K562 (cell line): ENCODE measurements around the gene KRT85. TPM values are rescaled to one million over a fixed set of nuclear protein-coding genes. Genes with fewer than 3 reads are reported as not detected.

Experiments
- ATAC-seq: fragments of 200-7000 bp; cut with Tn5 transposase; 3 replicates; pipeline ENCODE4 v1.9.1; 2020; ENCODE audit warnings: moderate library complexity
- BruUV-seq: library from RNA; stranded (reverse); fragments of 400-500 nt; replicated peaks from 2 replicates; lab custom pipeline; 2021; lab: Mats Ljungman, UMichigan
- CTCF ChIA-PET: fragments of 300-600 bp; formaldehyde crosslinking; extraction: SDS; loops from one replicate; lab custom pipeline; 2021; ENCODE audit warnings: low intra/inter-chr PET ratio; lab: Yijun Ruan, JAX
- POLR2A ChIA-PET: fragments of 300-600, 350-650 bp; sonication (Branson Sonifier 250); formaldehyde crosslinking; extraction: SDS; loops from one replicate; lab custom pipeline; 2021; ENCODE audit warnings: antibody characterized with exemption, inconsistent platforms; lab: Yijun Ruan, JAX
- DNase-seq, 4 experiments: peaks; one replicate each; pipeline versions ENCODE4 v3.0.0 to v3.0.0-alpha.2; 2011 to 2018; ENCODE audit warnings: low spot score in 3 of 4, mixed read lengths in 3 of 4; ENCODE audit errors: extremely low read depth in 1 of 4
- FAIRE-seq: peaks from 2 replicates; lab custom pipeline; 2011; peaks lifted over from hg19 to GRCh38; lab: Jason Lieb, UNC
- H2AFZ ChIP-seq: 2 replicates; pipeline ENCODE4 v1.6.0; 2011; ENCODE audit warnings: low read depth, low read length, control low read depth, inconsistent platforms
- H3K27ac ChIP-seq: fragments of 200-600 bp; 3 replicates; pipeline ENCODE4 v1.8.0; 2011; ENCODE audit warnings: low read depth, mild to moderate bottlenecking, control low read depth, inconsistent platforms, low read length, moderate library complexity, mixed read lengths; ENCODE audit errors: extremely low read depth
- H3K27me3 ChIP-seq, 2 experiments: fragments of 300-600 bp in 1 of 2; 2 replicates in 1 of 2; 3 replicates in 1 of 2; pipeline versions ENCODE4 v1.6.0 to v1.8.0; 2011; ENCODE audit warnings: inconsistent platforms in 2 of 2, low read length in 2 of 2, mild to moderate bottlenecking in 1 of 2, mixed read lengths in 1 of 2, moderate library complexity in 1 of 2; ENCODE audit not compliant: control insufficient read depth in 2 of 2, insufficient read depth in 2 of 2
- H3K36me3 ChIP-seq: fragments of 300-600 bp; 3 replicates; pipeline ENCODE4 v1.8.0; 2011; ENCODE audit warnings: mild to moderate bottlenecking, low read length, inconsistent platforms; ENCODE audit not compliant: control insufficient read depth, insufficient read depth
- H3K4me1 ChIP-seq, 2 experiments: fragments of 200-600 bp in 1 of 2; replicated peaks in 1 of 2; 2 replicates in 1 of 2; 3 replicates in 1 of 2; pipeline versions ENCODE4 v1.5.1 to v1.8.0; 2011; ENCODE audit warnings: inconsistent platforms in 2 of 2, low read length in 2 of 2, mild to moderate bottlenecking in 1 of 2, mixed read lengths in 1 of 2, moderate library complexity in 1 of 2; ENCODE audit not compliant: control insufficient read depth in 2 of 2, insufficient read depth in 2 of 2
- H3K4me2 ChIP-seq: 2 replicates; pipeline ENCODE4 v1.6.1; 2011; ENCODE audit warnings: low read length, control low read depth, inconsistent platforms, mixed read lengths; ENCODE audit not compliant: insufficient read depth
- H3K4me3 ChIP-seq: fragments of 200-600 bp; sonication (generic), shearing (Covaris generic); 2 replicates; pipeline ENCODE4 v1.5.1; 2016; ENCODE audit warnings: control low read depth, inconsistent platforms
- H3K79me2 ChIP-seq: fragments of 200-600 bp; 3 replicates; pipeline ENCODE4 v1.8.0; 2011; ENCODE audit warnings: low read length, inconsistent platforms; ENCODE audit not compliant: control insufficient read depth, insufficient read depth
- H3K9ac ChIP-seq, 2 experiments: 2 replicates each; pipeline versions ENCODE4 v1.6.0 to v1.6.1; 2011; ENCODE audit warnings: low read depth in 2 of 2, low read length in 2 of 2, control low read depth in 1 of 2, inconsistent platforms in 1 of 2, mild to moderate bottlenecking in 1 of 2, mixed read lengths in 1 of 2; ENCODE audit not compliant: insufficient read depth in 1 of 2
- H3K9me1 ChIP-seq: one replicate; pipeline ENCODE4 v1.6.0; 2011; ENCODE audit warnings: inconsistent platforms, mild to moderate bottlenecking, low read length, moderate library complexity; ENCODE audit not compliant: control insufficient read depth, insufficient read depth
- H3K9me3 ChIP-seq: replicated peaks from 2 replicates; pipeline ENCODE4 v1.5.1; 2011; ENCODE audit warnings: low read depth, low read length, inconsistent platforms; ENCODE audit not compliant: control insufficient read depth, insufficient read depth
- H4K20me1 ChIP-seq: replicated peaks from 2 replicates; pipeline ENCODE4 v1.6.1; 2011; ENCODE audit warnings: low read length, inconsistent platforms, mixed read lengths; ENCODE audit not compliant: control insufficient read depth, insufficient read depth
- C11orf30 ChIP-seq: fragments of 450-650 bp; IDR thresholded peaks from 2 replicates; pipeline ENCODE4 v1.6.1; 2016; ENCODE audit warnings: low read depth, mild to moderate bottlenecking
- FOXP1 ChIP-seq: sonication (generic); formaldehyde crosslinking; IDR thresholded peaks from 2 replicates; pipeline ENCODE4 v1.8.0; 2022; ENCODE audit warnings: mild to moderate bottlenecking, missing genetic modification reagents
- GABPA ChIP-seq: fragments of 200-800 bp; sonication (Bioruptor generic); conservative IDR thresholded peaks from 2 replicates; pipeline ENCODE4 v1.6.1; 2016; ENCODE audit warnings: low read depth, missing genetic modification characterization, missing compliant biosample characterization
- GMEB1 ChIP-seq: fragments of 250-450 bp; sonication (Bioruptor Pico); IDR thresholded peaks from 2 replicates; pipeline ENCODE4 v1.4.0; 2020; ENCODE audit warnings: mild to moderate bottlenecking
- RBM25 ChIP-seq: fragments of 200-400 bp; formaldehyde crosslinking; IDR thresholded peaks from 2 replicates; pipeline ENCODE4 v1.6.1; 2018; ENCODE audit warnings: low read length, low read depth, moderate library complexity; ENCODE audit not compliant: severe bottlenecking
- RCOR1 ChIP-seq, 2 experiments: IDR thresholded peaks; 2 replicates each; pipeline ENCODE4 v1.6.1; 2012; ENCODE audit warnings: low read depth in 2 of 2, low read length in 2 of 2, borderline replicate concordance in 1 of 2, improper control_type of control experiment in 1 of 2
- TFAM ChIP-seq: fragments of 250-450 bp; sonication (Bioruptor Pico); conservative IDR thresholded peaks from 2 replicates; pipeline ENCODE4 v1.5.0; 2021; ENCODE audit warnings: mild to moderate bottlenecking, moderate library complexity
- ZFX ChIP-seq: sonication (generic); formaldehyde crosslinking; IDR thresholded peaks from 2 replicates; pipeline ENCODE4 v1.8.0; 2022; ENCODE audit warnings: mild to moderate bottlenecking, missing genetic modification reagents, moderate library complexity
- ZKSCAN8 ChIP-seq: fragments of 200-800 bp; sonication (Bioruptor generic); IDR thresholded peaks from 2 replicates; pipeline ENCODE4 v1.6.1; 2016; ENCODE audit warnings: missing genetic modification characterization, missing compliant biosample characterization
- ZNF41 ChIP-seq: fragments of 250-450 bp; sonication (Bioruptor Pico); conservative IDR thresholded peaks from 2 replicates; pipeline ENCODE4 v1.4.0; 2020; ENCODE audit warnings: mild to moderate bottlenecking
- WGBS: fragments of 100-300 bp; shearing (Covaris generic); methylation state at CpG from one replicate; pipeline ENCODE4 v1.1.6; 2016; ENCODE audit warnings: low coverage, mixed read lengths; ENCODE audit not compliant: insufficient coverage; ENCODE audit errors: missing lambda C conversion rate; 5-methylcytosine and 5-hydroxymethylcytosine counted together
- in situ Hi-C: fragments of 300-500 bp; cut with MboI; formaldehyde crosslinking; loops from 4 replicates; pipeline ENCODE4 v1.15.0; 2018; ENCODE audit warnings: inconsistent platforms, mixed read lengths
- intact Hi-C: fragments of 100-400 bp; cut with micrococcal nuclease; formaldehyde crosslinking; loops from 2 replicates; pipeline ENCODE4 v1.14.2; 2022
- polyA plus RNA-seq, 8 experiments: library from polyadenylated mRNA; depleted of rRNA in 4 of 8; stranded (reverse) in 5 of 8; unstranded in 3 of 8; fragments of >200 nt; fragmentation: Nextera tagmentation in 2 of 8; fragmentation: Illumina TruSeq in 1 of 8; extraction: Ambion mirVana in 2 of 8; extraction: Trizol in 1 of 8; gene quantifications; 2 replicates each; pipeline versions ENCODE4 v1.2.1 to v1.2.3, GENCODE V29; 2011 to 2014; ENCODE audit warnings: inconsistent platforms in 1 of 8, missing spikeins in 1 of 8
- total RNA-seq, 7 experiments: library from RNA; depleted of rRNA in 6 of 7; stranded (reverse); fragments of >200 nt in 6 of 7; fragmentation: Illumina TruSeq in 2 of 7; extraction: Trizol in 2 of 7; gene quantifications; 2 replicates each; pipeline versions ENCODE4 v1.2.1 to v1.2.3, GENCODE V29; 2011 to 2021; ENCODE audit warnings: low replicate concordance in 1 of 7

Gene KRT85
- total and polyA plus RNA-seq, 9 of the 15 experiments (the other 6 are each of a cell fraction or from before 2014, with no cell fraction given): not detected

- Histone ChIP-seq H2AFZ (no peak overlapping the region), H3K4me1 (no peaks in the 10 kb centered on the region), H3K9ac (no peak overlapping the region), H4K20me1 (0 out of 2 replicates have a peak, but pooled peaks cover 2% of the 10 kb centered on the region), H3K27ac (no peak overlapping the region), H3K9me3 (no peaks in the 10 kb centered on the region), H3K36me3 (no peaks in the 10 kb centered on the region), H3K27me3 (peaks cover 6 to 18% of the 10 kb centered on the region in 2 experiments; a peak in 4 of 5 replicates), H3K79me2 (no peaks in the 10 kb centered on the region), H3K4me3 (no peak overlapping the region), H3K9me1 (no peaks in the 10 kb centered on the region), H3K4me2 (no peak overlapping the region)
- ATAC-seq (no peak), FAIRE-seq (no peak), DNase-seq (no peak)
- WGBS: 0% methylated on average over 3 of the region's 3 CpGs
- ChIA-PET POLR2A (no interaction called here), CTCF (interaction anchor here (0.8 to 2.9 kb wide), 3 partner anchors 215 to 609 kb away, joined by 3 to 25 read pairs (median 4); no protein-coding TSS in a partner anchor)
- intact Hi-C loops (loop anchor here (5.0 to 10.0 kb wide), 2 partner anchors 501 to 613 kb away; no protein-coding TSS in a partner anchor), in situ Hi-C loops (no loop called here)
- BruUV-seq: no TSS peak
- TF ChIP-seq RCOR1 (IDR thresholded peaks at IDR 0.05; ENCODE audit: borderline replicate concordance in 1 of 2, low read depth in 2 of 2, low read length in 2 of 2) (no peak), ZFX (no peak), C11orf30 (no peak), GMEB1 (CRISPR knock-in tag) (no peak), GABPA (tag) (no peak), ZKSCAN8 (CRISPR knock-in tag) (no peak), TFAM (no peak), RBM25 (no peak), FOXP1 (CRISPR knock-in tag) (no peak), ZNF41 (CRISPR knock-in tag) (no peak)
Measured at GRCh38 chr12:52371716-52372115, 4.4 kb upstream of the KRT85 start.
